GM12878 (cell line): Measurements from ENCODE around the gene ITGA3. TPM values are rescaled to one million over a fixed set of nuclear protein-coding genes. Genes with fewer than 3 reads are reported as not detected.

Experiments
- ATAC-seq: fragments of 200-7000 bp; cut with Tn5 transposase; 3 replicates; pipeline ENCODE4 v1.9.1; 2020; ENCODE audit warnings: mild to moderate bottlenecking, moderate library complexity
- BruUV-seq: library from RNA; stranded (reverse); fragments of 400-500 nt; replicated peaks from 2 replicates; lab custom pipeline; 2021; lab: Mats Ljungman, UMichigan
- CTCF ChIA-PET: fragments of 300-600 bp; sonication (Branson Sonifier 250); formaldehyde crosslinking; extraction: SDS; loops from one replicate; lab custom pipeline; 2021; ENCODE audit warnings: inconsistent platforms; lab: Yijun Ruan, JAX
- POLR2A ChIA-PET: fragments of 350-600 bp; formaldehyde crosslinking; extraction: SDS; loops from one replicate; lab custom pipeline; 2021; ENCODE audit warnings: inconsistent platforms; lab: Charles Lee
- RAD21 ChIA-PET: fragments of 300-600 bp; sonication (Branson Sonifier 250); formaldehyde crosslinking; loops from one replicate; lab custom pipeline; 2023; ENCODE audit warnings: antibody characterized with exemption; ENCODE audit not compliant: unreplicated experiment; lab: Charles Lee
- SMC1A ChIA-PET: fragments of 300-600 bp; sonication (Branson Sonifier 250); formaldehyde crosslinking; loops from one replicate; lab custom pipeline; 2023; ENCODE audit not compliant: unreplicated experiment, uncharacterized antibody; lab: Charles Lee
- DNase-seq: peaks from one replicate; pipeline ENCODE4 v3.0.0-alpha.2; 2011; ENCODE audit warnings: low read depth, low spot score
- FAIRE-seq: peaks from 3 replicates; lab custom pipeline; 2011; peaks lifted over from hg19 to GRCh38; lab: Jason Lieb, UNC
- H2AFZ ChIP-seq: 2 replicates; pipeline ENCODE4 v1.6.0; 2011; ENCODE audit warnings: low read depth, low read length, control low read depth; ENCODE audit not compliant: control insufficient read depth
- H3K27ac ChIP-seq: 2 replicates; pipeline ENCODE4 v1.5.1; 2011; ENCODE audit warnings: control low read depth; ENCODE audit not compliant: control insufficient read depth, insufficient read depth
- H3K27me3 ChIP-seq, 2 experiments: replicated peaks in 1 of 2; 2 replicates each; pipeline versions ENCODE4 v1.6.0 to v1.6.1; 2011; ENCODE audit warnings: low read length in 1 of 2; ENCODE audit not compliant: control insufficient read depth in 2 of 2, insufficient read depth in 2 of 2
- H3K36me3 ChIP-seq, 2 experiments: 2 replicates each; pipeline ENCODE4 v1.5.1; 2011; ENCODE audit warnings: low read length in 1 of 2; ENCODE audit not compliant: control insufficient read depth in 2 of 2, insufficient read depth in 2 of 2
- H3K4me1 ChIP-seq: 2 replicates; pipeline ENCODE4 v1.6.1; 2011; ENCODE audit warnings: mild to moderate bottlenecking, low read length, moderate library complexity, mixed read lengths; ENCODE audit not compliant: control insufficient read depth, insufficient read depth
- H3K4me2 ChIP-seq: 2 replicates; pipeline ENCODE4 v1.6.0; 2011; ENCODE audit warnings: control low read depth; ENCODE audit not compliant: control insufficient read depth, insufficient read depth
- H3K4me3 ChIP-seq: fragments of 200-600 bp; sonication (generic); 2 replicates; pipeline ENCODE4 v1.5.1; 2016
- H3K79me2 ChIP-seq: 2 replicates; pipeline ENCODE4 v1.6.0; 2011; ENCODE audit warnings: low read length; ENCODE audit not compliant: control insufficient read depth, insufficient read depth
- H3K9ac ChIP-seq: 2 replicates; pipeline ENCODE4 v1.8.0; 2011; ENCODE audit warnings: low read length, control low read depth, mixed read lengths; ENCODE audit not compliant: control insufficient read depth, insufficient read depth
- H3K9me3 ChIP-seq: replicated peaks from 3 replicates; pipeline ENCODE4 v1.5.1; 2011; ENCODE audit warnings: mild to moderate bottlenecking, low read length; ENCODE audit not compliant: control insufficient read depth, insufficient read depth
- H4K20me1 ChIP-seq: 2 replicates; pipeline ENCODE4 v1.6.0; 2011; ENCODE audit not compliant: control insufficient read depth, insufficient read depth
- CTCF ChIP-seq, 3 experiments: IDR thresholded peaks in 2 of 3; conservative IDR thresholded peaks in 1 of 3; 2 replicates each; pipeline ENCODE4 v1.5.1; 2011; ENCODE audit warnings: low read depth in 3 of 3, low read length in 3 of 3, mild to moderate bottlenecking in 3 of 3, control low read depth in 2 of 3, moderate library complexity in 2 of 3, inconsistent platforms in 1 of 3, mixed read lengths in 1 of 3; ENCODE audit not compliant: control insufficient read depth in 2 of 3, insufficient read depth in 1 of 3; ENCODE audit errors: extremely low read depth in 1 of 3
- FOXK2 ChIP-seq: fragments of 450-650 bp; IDR thresholded peaks from 2 replicates; pipeline ENCODE4 v1.6.1; 2017; ENCODE audit warnings: mild to moderate bottlenecking, moderate library complexity
- WGBS: methylation state at CpG from one replicate; pipeline ENCODE4 v1.1.6; 2016; ENCODE audit warnings: low lambda C conversion rate; ENCODE audit not compliant: insufficient replicate concordance, insufficient coverage; ENCODE audit errors: missing lambda C conversion rate; 5-methylcytosine and 5-hydroxymethylcytosine counted together
- in situ Hi-C: fragments of 300-500 bp; cut with MboI; formaldehyde crosslinking; loops from 9 replicates; pipeline ENCODE4 v1.14.3; 2018; ENCODE audit warnings: mixed read lengths
- intact Hi-C: fragments of 100-400 bp; cut with micrococcal nuclease; formaldehyde crosslinking; loops from one replicate; pipeline ENCODE4 v1.14.2; 2022; ENCODE audit not compliant: unreplicated experiment
- polyA plus RNA-seq, 11 experiments: library from polyadenylated mRNA; depleted of rRNA in 4 of 11; unstranded in 6 of 11; stranded (reverse) in 5 of 11; fragments of >200 nt; fragmentation: Nextera tagmentation in 4 of 11; fragmentation: Illumina TruSeq in 1 of 11; extraction: Ambion mirVana in 4 of 11; extraction: Trizol in 1 of 11; gene quantifications; 1 replicate in 1 of 11; 2 replicates in 10 of 11; pipeline versions ENCODE4 v1.2.1 to v1.2.3, GENCODE V29; 2011 to 2016; ENCODE audit warnings: inconsistent platforms in 2 of 11, missing spikeins in 2 of 11, low read depth in 1 of 11
- total RNA-seq, 4 experiments: library from RNA; depleted of rRNA in 3 of 4; stranded (reverse); fragments of >200 nt in 3 of 4; fragmentation: Illumina TruSeq in 1 of 4; extraction: Trizol in 1 of 4; gene quantifications; 2 replicates each; pipeline versions ENCODE4 v1.2.1 to v1.2.3, GENCODE V29; 2013 to 2021

Gene ITGA3
- total and polyA plus RNA-seq, 10 of the 15 experiments (the other 5 are each of a cell fraction or from before 2014, with no cell fraction given): 0.29 to 13.4 (median 6.6) TPM

- DNase-seq (no peak), FAIRE-seq (no peak), ATAC-seq (no peak)
- Histone ChIP-seq H3K36me3 (no peaks in the 10 kb centered on the region), H3K27ac (no peak overlapping the region), H2AFZ (no peak overlapping the region), H3K4me2 (no peak overlapping the region), H3K79me2 (no peaks in the 10 kb centered on the region), H3K4me3 (no peak overlapping the region), H3K9ac (no peak overlapping the region), H3K27me3 (peaks cover 6% of the 10 kb centered on the region in 2 experiments; a peak in 3 of 4 replicates), H3K9me3 (no peaks in the 10 kb centered on the region), H4K20me1 (no peaks in the 10 kb centered on the region), H3K4me1 (no peaks in the 10 kb centered on the region)
- WGBS: 58% methylated on average over 15 of the region's 17 CpGs
- RAD21 ChIA-PET: interaction anchor here (0.9 to 2.1 kb wide), 4 partner anchors 46 to 54 kb away, joined by 3 to 19 read pairs (median 4); no protein-coding TSS in a partner anchor
- SMC1A ChIA-PET: interaction anchor here (1.5 to 2.3 kb wide), 4 partner anchors 22 to 82 kb away, joined by 5 to 12 read pairs (median 8); no protein-coding TSS in a partner anchor
- CTCF ChIA-PET: interaction anchor here (0.6 to 3.1 kb wide), 15 partner anchors 9 to 182 kb away, joined by 3 to 38 read pairs (median 7); partner anchors contain the start of gene SGCA
- POLR2A ChIA-PET: interaction anchor here (1.5 kb wide), 1 partner anchor 36 kb away, joined by 4 read pairs; no protein-coding TSS in a partner anchor
- intact Hi-C loops (no loop called here), in situ Hi-C loops (no loop called here)
- TF ChIP-seq FOXK2 (no peak), CTCF (IDR thresholded peaks at IDR 0.05 in 2 of 3, conservative IDR thresholded peaks at IDR 0.05 in 1 of 3; ENCODE audit: control insufficient read depth in 2 of 3, extremely low read depth in 1 of 3, insufficient read depth in 1 of 3, low read depth in 3 of 3, low read length in 3 of 3) (no peak)
- BruUV-seq: no TSS peak
These were observed 59.8 kb downstream of the ITGA3 start for GRCh38 chr17:50115756-50116155.
